SW480 (cell line): ENCODE results near the gene TMEM217.

Experiments
- DNase-seq: peaks from one replicate; pipeline ENCODE4 v3.0.0-alpha.2; 2016; ENCODE audit warnings: low spot score

Gene TMEM217

GRCh38 chr6:37168163-37168758, 89.7 kb downstream of the TMEM217 start:
- DNase-seq, result no peak

GRCh38 chr6:37162740-37163139, 95.2 kb downstream of the TMEM217 start:
- DNase-seq, result no peak
